ENCODE data around the gene GNG12.

DNA sequence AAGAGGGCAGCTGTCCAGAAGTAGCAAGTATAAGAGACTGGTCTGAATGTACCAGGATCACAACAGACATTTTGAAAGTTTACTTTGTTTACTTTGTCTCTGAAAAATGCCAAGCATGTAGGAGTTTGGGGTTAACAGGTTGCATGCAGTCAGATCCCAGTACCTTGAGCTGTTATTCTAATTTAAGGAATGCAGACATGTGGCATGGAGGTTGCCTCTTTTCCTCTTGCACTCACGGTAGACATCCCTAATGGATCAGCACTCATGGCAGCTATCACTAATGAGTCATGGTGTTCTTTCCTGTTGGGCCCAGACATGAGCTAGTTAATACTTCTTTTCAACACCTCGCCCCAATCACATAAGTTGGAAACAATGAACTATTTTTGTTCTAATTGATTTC is 81.0 kb downstream of the GNG12 start:
- TF ChIP-seq CTCF (IDR thresholded peaks at IDR 0.05): no peak
- TF ChIP-seq POLR2AphosphoS5 (IDR thresholded peaks at IDR 0.05; ENCODE audit: insufficient read depth in 1 of 2, low read depth in 1 of 2): no peak
